ENCODE data around the gene FAM168A.

DNA sequence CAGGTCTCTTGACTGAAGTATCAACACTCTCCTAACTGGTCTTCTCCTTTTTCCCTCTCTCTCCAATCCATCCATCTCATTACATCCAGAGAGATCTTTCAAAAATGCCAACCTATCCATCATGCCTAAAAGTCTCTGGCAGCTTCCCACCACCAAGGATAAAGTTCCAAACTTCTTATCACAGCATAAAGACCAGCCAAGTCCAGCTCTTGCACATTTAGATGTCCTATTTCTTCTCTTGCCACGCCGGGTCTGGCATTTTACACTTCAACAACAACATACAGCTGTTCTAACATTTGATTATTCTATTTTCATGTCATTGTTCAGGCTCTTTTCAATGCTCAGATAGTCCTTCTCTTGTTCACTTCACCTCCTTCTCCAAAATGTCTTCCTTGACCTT lies 151.1 kb downstream of the FAM168A start:
- TF ChIP-seq, protein P1, sequence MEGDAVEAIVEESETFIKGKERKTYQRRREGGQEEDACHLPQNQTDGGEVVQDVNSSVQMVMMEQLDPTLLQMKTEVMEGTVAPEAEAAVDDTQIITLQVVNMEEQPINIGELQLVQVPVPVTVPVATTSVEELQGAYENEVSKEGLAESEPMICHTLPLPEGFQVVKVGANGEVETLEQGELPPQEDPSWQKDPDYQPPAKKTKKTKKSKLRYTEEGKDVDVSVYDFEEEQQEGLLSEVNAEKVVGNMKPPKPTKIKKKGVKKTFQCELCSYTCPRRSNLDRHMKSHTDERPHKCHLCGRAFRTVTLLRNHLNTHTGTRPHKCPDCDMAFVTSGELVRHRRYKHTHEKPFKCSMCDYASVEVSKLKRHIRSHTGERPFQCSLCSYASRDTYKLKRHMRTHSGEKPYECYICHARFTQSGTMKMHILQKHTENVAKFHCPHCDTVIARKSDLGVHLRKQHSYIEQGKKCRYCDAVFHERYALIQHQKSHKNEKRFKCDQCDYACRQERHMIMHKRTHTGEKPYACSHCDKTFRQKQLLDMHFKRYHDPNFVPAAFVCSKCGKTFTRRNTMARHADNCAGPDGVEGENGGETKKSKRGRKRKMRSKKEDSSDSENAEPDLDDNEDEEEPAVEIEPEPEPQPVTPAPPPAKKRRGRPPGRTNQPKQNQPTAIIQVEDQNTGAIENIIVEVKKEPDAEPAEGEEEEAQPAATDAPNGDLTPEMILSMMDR (conservative IDR thresholded peaks at IDR 0.05 in 1 of 2, IDR thresholded peaks at IDR 0.05 in 1 of 2; ENCODE audit: extremely low read depth in 1 of 2, insufficient read depth in 1 of 2, low read depth in 1 of 2, low read length in 2 of 2): no peak
- no peak for TF ChIP-seq EZH2 (IDR thresholded peaks at IDR 0.05; ENCODE audit: borderline replicate concordance, low read length)

Measured in mammary epithelial cell (primary cell).